ENCODE data around the gene ARSB. TPM values are rescaled to one million over a fixed set of nuclear protein-coding genes. Genes with fewer than 3 reads are reported as not detected.

The ARSB gene
- total RNA-seq (2021) (5.1 and 8.4 TPM in 2 replicates), Bru-seq, nascent RNA (percentile 41 among the genes with signal in this experiment), BruChase-seq, experiment 1, labeled RNA remaining after a 2-hour chase (percentile 32 among the genes with signal in this experiment), BruChase-seq, experiment 2, labeled RNA remaining after a 6-hour chase (percentile 42 among the genes with signal in this experiment)
- long read RNA-seq, full-length matches to known transcripts, result 1 of 6 reads
- long read RNA-seq, partial matches to known transcripts, result 3 of 6 reads
- long read RNA-seq, other reads (novel, unspliced or antisense), result 2 of 6 reads

DNA sequence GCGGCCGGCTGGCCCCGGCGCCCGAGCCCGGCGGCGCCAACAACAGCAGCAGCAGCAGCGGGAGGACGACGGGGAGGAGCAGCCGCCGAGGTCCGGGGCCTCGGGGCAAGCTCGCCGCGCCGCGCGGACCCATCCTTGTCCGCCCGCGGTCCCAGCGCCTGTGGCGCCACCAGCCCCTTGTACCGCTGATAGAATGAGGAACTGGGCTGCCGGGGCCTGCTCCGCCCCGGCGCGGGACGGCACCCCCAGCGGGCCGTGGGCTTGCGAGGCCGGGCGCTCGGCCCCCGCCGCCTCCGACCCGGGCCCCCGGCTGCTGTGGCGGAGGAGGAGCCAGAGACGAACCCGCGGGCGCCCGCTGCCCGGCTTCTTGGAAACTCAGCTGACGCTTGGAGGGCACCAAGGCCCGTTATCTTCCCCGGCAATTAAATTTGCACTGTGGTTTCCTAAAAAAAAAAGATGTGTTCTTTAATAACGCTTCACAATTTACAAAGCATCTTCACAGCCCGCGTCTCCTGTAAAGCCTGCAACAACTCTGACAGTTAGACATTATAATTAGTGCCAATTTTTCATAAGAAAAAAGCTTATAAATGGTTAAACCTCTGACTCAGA is at the start of gene ARSB:
ARSB (minus strand) TSS at position 195 of the 609 bp plus-strand sequence; CDS start at position 133, 62 bp downstream.
- DNase-seq, result peak in 1 of 2 experiments; percentile 45
- POLR2A ChIA-PET (ENCODE audit: unreplicated experiment), result interaction anchor here (0.6 kb wide), 2 partner anchors 829 to 1551 kb away, joined by 3 to 4 read pairs; no protein-coding TSS in a partner anchor
- H3K9me2 ChIP-seq (ENCODE audit: insufficient read depth), result no peaks in the 10 kb centered on the region
- H4K20me1 ChIP-seq (ENCODE audit: insufficient read depth), result no peaks in the 10 kb centered on the region
- H3K4me3 ChIP-seq, result peak within 1 kb of the TSS; percentile 70
- H3K27ac ChIP-seq, result peak within 1 kb of the TSS; percentile 48
- no peak for TF ChIP-seq EZH2 (IDR thresholded peaks at IDR 0.05; ENCODE audit: low read depth)
- TF ChIP-seq, protein P1, sequence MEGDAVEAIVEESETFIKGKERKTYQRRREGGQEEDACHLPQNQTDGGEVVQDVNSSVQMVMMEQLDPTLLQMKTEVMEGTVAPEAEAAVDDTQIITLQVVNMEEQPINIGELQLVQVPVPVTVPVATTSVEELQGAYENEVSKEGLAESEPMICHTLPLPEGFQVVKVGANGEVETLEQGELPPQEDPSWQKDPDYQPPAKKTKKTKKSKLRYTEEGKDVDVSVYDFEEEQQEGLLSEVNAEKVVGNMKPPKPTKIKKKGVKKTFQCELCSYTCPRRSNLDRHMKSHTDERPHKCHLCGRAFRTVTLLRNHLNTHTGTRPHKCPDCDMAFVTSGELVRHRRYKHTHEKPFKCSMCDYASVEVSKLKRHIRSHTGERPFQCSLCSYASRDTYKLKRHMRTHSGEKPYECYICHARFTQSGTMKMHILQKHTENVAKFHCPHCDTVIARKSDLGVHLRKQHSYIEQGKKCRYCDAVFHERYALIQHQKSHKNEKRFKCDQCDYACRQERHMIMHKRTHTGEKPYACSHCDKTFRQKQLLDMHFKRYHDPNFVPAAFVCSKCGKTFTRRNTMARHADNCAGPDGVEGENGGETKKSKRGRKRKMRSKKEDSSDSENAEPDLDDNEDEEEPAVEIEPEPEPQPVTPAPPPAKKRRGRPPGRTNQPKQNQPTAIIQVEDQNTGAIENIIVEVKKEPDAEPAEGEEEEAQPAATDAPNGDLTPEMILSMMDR (conservative IDR thresholded peaks at IDR 0.05), result no peak
- no peaks in the 10 kb centered on the region for H3K36me3 ChIP-seq (ENCODE audit: low read depth)
- BruUV-seq (replicated peaks), result TSS peak; percentile 71
- H3K9me3 ChIP-seq (ENCODE audit: insufficient read depth, low read depth), result no peaks in the 10 kb centered on the region
- CTCF ChIA-PET, result interaction anchor here (1.3 kb wide), 1 partner anchor 148 kb away, joined by 4 read pairs; no protein-coding TSS in a partner anchor
- peaks cover 13% of the 10 kb centered on the region for H3K79me2 ChIP-seq (ENCODE audit: low read depth)
- peaks cover 29% of the 10 kb centered on the region for H3F3A ChIP-seq (ENCODE audit: insufficient read depth, low read depth)
- H3K4me2 ChIP-seq, result peak within 1 kb of the TSS; percentile 87
- H3K27me3 ChIP-seq (ENCODE audit: insufficient read depth, low read depth), result no peaks in the 10 kb centered on the region
- intact Hi-C loops (cut with micrococcal nuclease; ENCODE audit: unreplicated experiment), result loop anchor here (10.0 kb wide), 1 partner anchor 340 kb away; the partner anchor contains the start of gene LHFPL2
- H3K4me1 ChIP-seq (replicated peaks; ENCODE audit: insufficient read depth), result peaks cover 35% of the 10 kb centered on the region
- H2AFZ ChIP-seq, result peak within 1 kb of the TSS; percentile 88

DNA sequence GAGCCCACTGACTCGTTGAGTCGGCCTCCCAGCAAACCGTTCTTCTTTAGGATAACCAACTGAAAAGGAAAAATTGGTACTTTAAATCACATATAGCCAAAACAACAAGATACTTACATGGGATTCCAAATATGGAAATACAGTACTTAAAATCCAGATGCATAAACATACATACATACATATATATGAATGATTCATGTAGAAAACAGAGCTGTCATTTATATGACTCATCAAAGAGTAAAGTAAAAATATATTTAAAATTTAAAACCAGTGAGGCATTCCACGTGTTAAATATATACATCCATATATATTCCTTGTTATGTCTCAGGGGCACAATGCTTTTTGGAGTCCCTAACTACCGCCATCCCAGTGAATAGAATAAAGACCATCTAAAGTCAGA is 47.7 kb upstream of the ARSB start:
- Histone ChIP-seq H3K36me3 (ENCODE audit: low read depth) (no peaks in the 10 kb centered on the region), H3K4me2 (no peak overlapping the region), H4K20me1 (ENCODE audit: insufficient read depth) (no peaks in the 10 kb centered on the region), H3K9me3 (ENCODE audit: insufficient read depth, low read depth) (no peaks in the 10 kb centered on the region), H3K4me1 (replicated peaks; ENCODE audit: insufficient read depth) (no peaks in the 10 kb centered on the region), H3K9me2 (ENCODE audit: insufficient read depth) (no peaks in the 10 kb centered on the region; the same call in 1 of the 2 replicates), H3K79me2 (ENCODE audit: low read depth) (no peaks in the 10 kb centered on the region), H2AFZ (no peak overlapping the region), H3K27ac (no peak overlapping the region), H3K27me3 (ENCODE audit: insufficient read depth, low read depth) (no peaks in the 10 kb centered on the region), H3F3A (ENCODE audit: insufficient read depth, low read depth) (no peaks in the 10 kb centered on the region), H3K4me3 (no peak overlapping the region)
- DNase-seq, result no peak
- ChIA-PET CTCF (interaction anchor here (0.5 kb wide), 1 partner anchor 217 kb away, joined by 3 read pairs; no protein-coding TSS in a partner anchor), POLR2A (ENCODE audit: unreplicated experiment) (no interaction called here)
- no TSS peak for BruUV-seq (replicated peaks)
- intact Hi-C loops (cut with micrococcal nuclease; ENCODE audit: unreplicated experiment), result no loop called here
- TF ChIP-seq EZH2 (IDR thresholded peaks at IDR 0.05; ENCODE audit: low read depth), result no peak
- TF ChIP-seq, protein P1 (conservative IDR thresholded peaks at IDR 0.05), result no peak

DNA sequence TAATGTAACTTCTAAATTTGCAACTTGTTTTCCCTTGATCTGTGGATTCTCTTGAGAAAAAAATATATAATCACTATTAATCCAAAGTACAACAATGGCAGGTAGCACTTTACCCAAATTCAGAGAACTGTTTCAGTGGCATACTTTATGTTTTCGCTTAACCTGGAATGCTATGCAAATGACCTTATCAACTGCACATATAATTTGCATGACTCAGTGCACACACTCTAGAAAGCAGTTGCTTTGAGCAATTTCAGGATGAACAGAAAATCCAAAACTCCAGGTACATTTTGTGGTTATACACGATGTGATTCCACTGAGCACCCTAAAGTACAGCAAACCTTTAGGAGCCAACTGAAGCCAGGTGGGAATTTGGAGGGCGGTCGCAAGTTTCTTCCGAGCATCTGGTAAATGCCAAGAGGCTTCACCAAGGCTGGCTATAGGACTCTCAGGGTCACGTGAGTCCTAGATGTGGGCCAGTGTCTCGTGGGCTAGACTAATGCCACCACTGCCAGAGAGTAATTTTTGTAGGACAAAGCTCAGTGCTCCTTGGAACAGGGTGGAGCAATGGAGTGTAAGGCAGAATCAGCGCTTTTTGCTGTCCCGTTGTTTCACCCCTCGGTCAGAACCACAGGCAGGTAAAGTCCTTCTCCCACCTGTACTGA is 47.1 kb upstream of the ARSB start:
- H3K9me3 ChIP-seq (ENCODE audit: insufficient read depth, low read depth), result no peaks in the 10 kb centered on the region
- H4K20me1 ChIP-seq (ENCODE audit: insufficient read depth), result no peaks in the 10 kb centered on the region
- H2AFZ ChIP-seq, result no peak overlapping the region
- H3K36me3 ChIP-seq (ENCODE audit: low read depth), result no peaks in the 10 kb centered on the region
- H3K4me1 ChIP-seq (replicated peaks; ENCODE audit: insufficient read depth), result no peaks in the 10 kb centered on the region
- no peaks in the 10 kb centered on the region for H3K9me2 ChIP-seq (ENCODE audit: insufficient read depth)
- no peak overlapping the region for H3K4me3 ChIP-seq
- BruUV-seq (replicated peaks), result no TSS peak
- intact Hi-C loops (cut with micrococcal nuclease; ENCODE audit: unreplicated experiment), result no loop called here
- ChIA-PET CTCF (no interaction called here), POLR2A (ENCODE audit: unreplicated experiment) (no interaction called here)
- no peak for DNase-seq
- H3K4me2 ChIP-seq, result no peak overlapping the region
- H3K27ac ChIP-seq, result no peak overlapping the region
- H3K79me2 ChIP-seq (ENCODE audit: low read depth), result no peaks in the 10 kb centered on the region
- H3F3A ChIP-seq (ENCODE audit: insufficient read depth, low read depth), result no peaks in the 10 kb centered on the region
- TF ChIP-seq, protein P1 (conservative IDR thresholded peaks at IDR 0.05), result no peak
- TF ChIP-seq EZH2 (IDR thresholded peaks at IDR 0.05; ENCODE audit: low read depth), result no peak
- no peaks in the 10 kb centered on the region for H3K27me3 ChIP-seq (ENCODE audit: insufficient read depth, low read depth)

All from PC-9 (cell line).